Liver (tissue), 9 donors: ENCODE measurements around the gene EEF2K. TPM values are rescaled to one million over a fixed set of nuclear protein-coding genes. Genes with fewer than 3 reads are reported as not detected.

Source experiments
- DNase-seq: peaks from one replicate; pipeline ENCODE4 v3.0.0-alpha.2; 2017; ENCODE audit warnings: low spot score
- H3K27ac ChIP-seq, 2 donors: one replicate each; pipeline ENCODE4 v1.7.0; 2013; ENCODE audit warnings: inconsistent platforms in 2 of 2, low read length in 2 of 2, control low read depth in 1 of 2, low read depth in 1 of 2, mild to moderate bottlenecking in 1 of 2
- H3K27me3 ChIP-seq, 4 donors: one replicate each; pipeline versions ENCODE4 v1.6.1 to v1.7.0; 2013; ENCODE audit warnings: low read length in 3 of 4, inconsistent platforms in 1 of 4, mild to moderate bottlenecking in 1 of 4, moderate library complexity in 1 of 4; ENCODE audit not compliant: control insufficient read depth in 4 of 4, insufficient read depth in 4 of 4
- H3K36me3 ChIP-seq, 4 donors: one replicate each; pipeline versions ENCODE4 v1.6.1 to v1.7.0; 2013; ENCODE audit warnings: low read length in 3 of 4, mild to moderate bottlenecking in 3 of 4, low read depth in 1 of 4, moderate library complexity in 1 of 4; ENCODE audit not compliant: control insufficient read depth in 4 of 4, insufficient read depth in 3 of 4
- H3K4me1 ChIP-seq, 4 donors: one replicate each; pipeline versions ENCODE4 v1.6.1 to v1.7.0; 2013; ENCODE audit warnings: low read length in 3 of 4, mild to moderate bottlenecking in 3 of 4, moderate library complexity in 1 of 4; ENCODE audit not compliant: control insufficient read depth in 4 of 4, insufficient read depth in 4 of 4
- H3K4me3 ChIP-seq, 3 donors: one replicate each; pipeline versions ENCODE4 v1.6.1 to v1.7.0; 2013; ENCODE audit warnings: low read length in 3 of 3, control low read depth in 1 of 3, low read depth in 1 of 3, mild to moderate bottlenecking in 1 of 3
- H3K9ac ChIP-seq, 2 donors: one replicate each; pipeline ENCODE4 v1.7.0; 2013; ENCODE audit warnings: low read length in 2 of 2, mild to moderate bottlenecking in 2 of 2, moderate library complexity in 2 of 2, control low read depth in 1 of 2, low read depth in 1 of 2
- H3K9me3 ChIP-seq, 4 donors: one replicate each; pipeline versions ENCODE4 v1.6.1 to v1.7.0; 2013; ENCODE audit warnings: low read length in 3 of 4; ENCODE audit not compliant: control insufficient read depth in 4 of 4
- EGR1 ChIP-seq, 2 donors: IDR thresholded peaks; 2 replicates each; pipeline ENCODE4 v1.6.1; 2016 to 2018; ENCODE audit warnings: antibody characterized with exemption in 2 of 2, low read depth in 2 of 2
- FOXA2 ChIP-seq: IDR thresholded peaks from 2 replicates; pipeline ENCODE4 v1.6.1; 2016; ENCODE audit warnings: antibody characterized with exemption
- HNF4A ChIP-seq, 2 donors: conservative IDR thresholded peaks; 2 replicates each; pipeline ENCODE4 v1.6.1; 2016; ENCODE audit warnings: antibody characterized with exemption in 2 of 2, mild to moderate bottlenecking in 2 of 2
- HNF4G ChIP-seq: IDR thresholded peaks from 2 replicates; pipeline ENCODE4 v1.6.1; 2016; ENCODE audit warnings: antibody characterized with exemption
- NR2F2 ChIP-seq: IDR thresholded peaks from 2 replicates; pipeline ENCODE4 v1.6.1; 2016; ENCODE audit warnings: antibody characterized with exemption
- RAD21 ChIP-seq, 2 donors: IDR thresholded peaks; 2 replicates each; pipeline ENCODE4 v1.6.1; 2016; ENCODE audit warnings: antibody characterized with exemption in 2 of 2, mild to moderate bottlenecking in 2 of 2
- RXRA ChIP-seq, 2 donors: IDR thresholded peaks; 2 replicates each; pipeline ENCODE4 v1.6.1; 2017 to 2018; ENCODE audit warnings: antibody characterized with exemption in 2 of 2, mild to moderate bottlenecking in 1 of 2
- TAF1 ChIP-seq: conservative IDR thresholded peaks from 2 replicates; pipeline ENCODE4 v1.6.1; 2016; ENCODE audit warnings: antibody characterized with exemption, mild to moderate bottlenecking
- YY1 ChIP-seq: IDR thresholded peaks from 2 replicates; pipeline ENCODE4 v1.6.1; 2016; ENCODE audit warnings: antibody characterized with exemption, mild to moderate bottlenecking
- ZBTB33 ChIP-seq: IDR thresholded peaks from 2 replicates; pipeline ENCODE4 v1.6.1; 2016; ENCODE audit warnings: antibody characterized with exemption
- WGBS: extraction: QIAGEN DNeasy Blood & Tissue Kit; methylation state at CpG from one replicate; pipeline ENCODE4 v1.1.7; 2013; 5-methylcytosine and 5-hydroxymethylcytosine counted together
- polyA plus RNA-seq, 2 donors: library from polyadenylated mRNA; stranded (reverse) in 1 of 2; unstranded in 1 of 2; fragments of 200-250 nt in 1 of 2; fragments of >200 nt in 1 of 2; fragmentation: Nextera tagmentation in 1 of 2; extraction: Ambion mirVana in 1 of 2; gene quantifications; one replicate each; pipeline versions ENCODE4 v1.2.1 to v1.2.3, GENCODE V29; 2013 to 2015
- total RNA-seq, 2 donors: library from RNA; depleted of rRNA; stranded (reverse); fragments of >200 nt; gene quantifications; one replicate each; pipeline ENCODE4 v1.2.3, GENCODE V29; 2014
- TF ChIP-seq, protein P1 (sequence below): IDR thresholded peaks from 2 replicates; pipeline ENCODE4 v1.6.1; 2016; ENCODE audit warnings: antibody characterized with exemption
- TF ChIP-seq, protein P2 (sequence below): IDR thresholded peaks from 2 replicates; pipeline ENCODE4 v1.6.1; 2016; ENCODE audit warnings: antibody characterized with exemption, mild to moderate bottlenecking
- TF ChIP-seq, protein P3 (sequence below): fragments of 150-350 bp; IDR thresholded peaks from 2 replicates; pipeline ENCODE4 v1.5.1; 2017; ENCODE audit warnings: improper control_type of control experiment, low read depth, low read length; ENCODE audit not compliant: missing input control
- donor health status: healthy.
- donor health status: healthy.
- donor health status: healthy.
- donor health status: healthy.
- donor health status: healthy.

EEF2K gene
- total and polyA plus RNA-seq, 4 donors: 3.2 to 14.3 (median 8.0) TPM

GRCh38 chr16:22262460-22262859 lies 56.4 kb downstream of the EEF2K start:
- Histone ChIP-seq H3K9ac (no peak overlapping the region), H3K27me3 (no peaks in the 10 kb centered on the region), H3K36me3 (peaks cover 12 to 52% (median 26%) of the 10 kb centered on the region in 4 donors), H3K9me3 (no peaks in the 10 kb centered on the region), H3K4me3 (no peak overlapping the region), H3K27ac (no peak overlapping the region), H3K4me1 (no peaks in the 10 kb centered on the region)
- TF ChIP-seq HNF4G: no peak
- TF ChIP-seq, protein P1, sequence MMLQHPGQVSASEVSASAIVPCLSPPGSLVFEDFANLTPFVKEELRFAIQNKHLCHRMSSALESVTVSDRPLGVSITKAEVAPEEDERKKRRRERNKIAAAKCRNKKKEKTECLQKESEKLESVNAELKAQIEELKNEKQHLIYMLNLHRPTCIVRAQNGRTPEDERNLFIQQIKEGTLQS: no peak
- TF ChIP-seq ZBTB33: no peak
- no peak for TF ChIP-seq HNF4A (conservative IDR thresholded peaks at IDR 0.05)
- no peak for TF ChIP-seq TAF1
- WGBS: 91% methylated on average over 4 of the region's 4 CpGs
- DNase-seq: no peak

DNA sequence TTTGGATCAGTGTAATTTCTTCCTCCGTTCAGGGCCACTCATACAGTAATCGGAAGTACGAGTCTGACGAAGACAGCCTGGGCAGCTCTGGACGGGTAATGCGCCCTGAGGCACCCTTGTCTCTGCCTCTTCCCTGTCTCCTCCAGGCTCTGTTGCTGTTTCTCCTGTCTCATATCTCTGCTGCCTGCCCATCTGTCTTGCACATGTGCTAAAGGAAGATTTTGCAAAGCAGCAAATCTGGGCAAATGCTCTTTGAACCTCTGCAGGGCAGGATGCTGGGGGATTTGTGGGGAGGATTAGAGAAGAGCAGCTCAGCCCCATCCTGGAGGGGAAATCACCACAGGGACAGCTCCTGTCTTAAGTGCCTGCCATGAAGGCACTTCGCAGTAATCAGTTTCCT lies 58.7 kb downstream of the EEF2K start:
- 97% methylated on average over 7 of the region's 7 CpGs for WGBS
- peaks cover 15 to 47% (median 18%) of the 10 kb centered on the region in 4 donors for H3K36me3 ChIP-seq

More for the DNA sequence above, 58.7 kb downstream of the EEF2K start:
- Histone ChIP-seq H3K27me3 (no peaks in the 10 kb centered on the region), H3K27ac (no peak overlapping the region), H3K9ac (no peak overlapping the region), H3K4me1 (no peaks in the 10 kb centered on the region), H3K9me3 (no peaks in the 10 kb centered on the region), H3K4me3 (no peak overlapping the region)
- no peak for DNase-seq
- TF ChIP-seq, protein P2, sequence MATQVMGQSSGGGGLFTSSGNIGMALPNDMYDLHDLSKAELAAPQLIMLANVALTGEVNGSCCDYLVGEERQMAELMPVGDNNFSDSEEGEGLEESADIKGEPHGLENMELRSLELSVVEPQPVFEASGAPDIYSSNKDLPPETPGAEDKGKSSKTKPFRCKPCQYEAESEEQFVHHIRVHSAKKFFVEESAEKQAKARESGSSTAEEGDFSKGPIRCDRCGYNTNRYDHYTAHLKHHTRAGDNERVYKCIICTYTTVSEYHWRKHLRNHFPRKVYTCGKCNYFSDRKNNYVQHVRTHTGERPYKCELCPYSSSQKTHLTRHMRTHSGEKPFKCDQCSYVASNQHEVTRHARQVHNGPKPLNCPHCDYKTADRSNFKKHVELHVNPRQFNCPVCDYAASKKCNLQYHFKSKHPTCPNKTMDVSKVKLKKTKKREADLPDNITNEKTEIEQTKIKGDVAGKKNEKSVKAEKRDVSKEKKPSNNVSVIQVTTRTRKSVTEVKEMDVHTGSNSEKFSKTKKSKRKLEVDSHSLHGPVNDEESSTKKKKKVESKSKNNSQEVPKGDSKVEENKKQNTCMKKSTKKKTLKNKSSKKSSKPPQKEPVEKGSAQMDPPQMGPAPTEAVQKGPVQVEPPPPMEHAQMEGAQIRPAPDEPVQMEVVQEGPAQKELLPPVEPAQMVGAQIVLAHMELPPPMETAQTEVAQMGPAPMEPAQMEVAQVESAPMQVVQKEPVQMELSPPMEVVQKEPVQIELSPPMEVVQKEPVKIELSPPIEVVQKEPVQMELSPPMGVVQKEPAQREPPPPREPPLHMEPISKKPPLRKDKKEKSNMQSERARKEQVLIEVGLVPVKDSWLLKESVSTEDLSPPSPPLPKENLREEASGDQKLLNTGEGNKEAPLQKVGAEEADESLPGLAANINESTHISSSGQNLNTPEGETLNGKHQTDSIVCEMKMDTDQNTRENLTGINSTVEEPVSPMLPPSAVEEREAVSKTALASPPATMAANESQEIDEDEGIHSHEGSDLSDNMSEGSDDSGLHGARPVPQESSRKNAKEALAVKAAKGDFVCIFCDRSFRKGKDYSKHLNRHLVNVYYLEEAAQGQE: no peak
- TF ChIP-seq NR2F2: no peak
- no peak for TF ChIP-seq EGR1 (IDR thresholded peaks at IDR 0.05; ENCODE audit: low read depth in 2 of 2)
- TF ChIP-seq RXRA (IDR thresholded peaks at IDR 0.05): no peak
- no peak for TF ChIP-seq RAD21 (IDR thresholded peaks at IDR 0.05)
- TF ChIP-seq, protein P1: no peak
- no peak for TF ChIP-seq YY1
- TF ChIP-seq FOXA2: no peak
- TF ChIP-seq, protein P3, sequence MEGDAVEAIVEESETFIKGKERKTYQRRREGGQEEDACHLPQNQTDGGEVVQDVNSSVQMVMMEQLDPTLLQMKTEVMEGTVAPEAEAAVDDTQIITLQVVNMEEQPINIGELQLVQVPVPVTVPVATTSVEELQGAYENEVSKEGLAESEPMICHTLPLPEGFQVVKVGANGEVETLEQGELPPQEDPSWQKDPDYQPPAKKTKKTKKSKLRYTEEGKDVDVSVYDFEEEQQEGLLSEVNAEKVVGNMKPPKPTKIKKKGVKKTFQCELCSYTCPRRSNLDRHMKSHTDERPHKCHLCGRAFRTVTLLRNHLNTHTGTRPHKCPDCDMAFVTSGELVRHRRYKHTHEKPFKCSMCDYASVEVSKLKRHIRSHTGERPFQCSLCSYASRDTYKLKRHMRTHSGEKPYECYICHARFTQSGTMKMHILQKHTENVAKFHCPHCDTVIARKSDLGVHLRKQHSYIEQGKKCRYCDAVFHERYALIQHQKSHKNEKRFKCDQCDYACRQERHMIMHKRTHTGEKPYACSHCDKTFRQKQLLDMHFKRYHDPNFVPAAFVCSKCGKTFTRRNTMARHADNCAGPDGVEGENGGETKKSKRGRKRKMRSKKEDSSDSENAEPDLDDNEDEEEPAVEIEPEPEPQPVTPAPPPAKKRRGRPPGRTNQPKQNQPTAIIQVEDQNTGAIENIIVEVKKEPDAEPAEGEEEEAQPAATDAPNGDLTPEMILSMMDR: no peak
